HepG2 (cell line): Measurements from ENCODE around the gene RAB2B. TPM values are rescaled to one million over a fixed set of nuclear protein-coding genes. Genes with fewer than 3 reads are reported as not detected.

Source experiments
- GPN1 ChIP-seq: sonication (generic); formaldehyde crosslinking; IDR thresholded peaks from 2 replicates; pipeline ENCODE4 v1.5.1; 2020; ENCODE audit warnings: missing genetic modification reagents, borderline replicate concordance
- HINFP ChIP-seq: sonication (generic); formaldehyde crosslinking; IDR thresholded peaks from 2 replicates; pipeline ENCODE4 v1.4.0; 2020; ENCODE audit warnings: low read depth, mild to moderate bottlenecking, missing genetic modification reagents
- MED8 ChIP-seq: sonication (generic); formaldehyde crosslinking; IDR thresholded peaks from 2 replicates; pipeline ENCODE4 v1.8.1; 2023; ENCODE audit warnings: mild to moderate bottlenecking, missing genetic modification reagents; ENCODE audit not compliant: insufficient replicate concordance
- NCOR1 ChIP-seq: fragments of 200-600 bp; sonication (generic); IDR thresholded peaks from 2 replicates; pipeline ENCODE4 v1.7.0; 2017; ENCODE audit warnings: antibody characterized with exemption, low read length, borderline replicate concordance
- PCBP2 ChIP-seq: fragments of 200-400 bp; formaldehyde crosslinking; optimal IDR thresholded peaks from 2 replicates; pipeline ENCODE3; 2018; ENCODE audit warnings: low read length, low read depth; ENCODE audit not compliant: poor library complexity, severe bottlenecking
- RBM39 ChIP-seq: fragments of 200-400 bp; formaldehyde crosslinking; IDR thresholded peaks from one replicate; pipeline ENCODE4 v1.6.1; 2018; ENCODE audit warnings: antibody characterized with exemption, mild to moderate bottlenecking, low read depth, low read length; ENCODE audit not compliant: poor library complexity, severe bottlenecking
- RXRB ChIP-seq: IDR thresholded peaks from 2 replicates; pipeline ENCODE4 v1.6.1; 2016; ENCODE audit warnings: borderline replicate concordance, missing genetic modification reagents, missing compliant biosample characterization
- SP140L ChIP-seq: sonication (generic); formaldehyde crosslinking; IDR thresholded peaks from 2 replicates; pipeline ENCODE4 v1.4.0; 2020; ENCODE audit warnings: missing genetic modification reagents, borderline replicate concordance
- TSC22D2 ChIP-seq: sonication (generic); formaldehyde crosslinking; IDR thresholded peaks from 2 replicates; pipeline ENCODE4 v1.5.1; 2020; ENCODE audit warnings: missing genetic modification reagents, mild to moderate bottlenecking, borderline replicate concordance
- ZFP37 ChIP-seq: sonication (generic); formaldehyde crosslinking; IDR thresholded peaks from 2 replicates; pipeline ENCODE4 v1.4.0; 2020; ENCODE audit warnings: missing genetic modification reagents, borderline replicate concordance
- ZNF343 ChIP-seq: sonication (generic); formaldehyde crosslinking; IDR thresholded peaks from 2 replicates; pipeline ENCODE4 v1.4.0; 2020; ENCODE audit warnings: mild to moderate bottlenecking, missing genetic modification reagents
- ZNF432 ChIP-seq: sonication (generic); formaldehyde crosslinking; IDR thresholded peaks from 2 replicates; pipeline ENCODE4 v1.5.0; 2020; ENCODE audit warnings: missing genetic modification reagents, mild to moderate bottlenecking, borderline replicate concordance
- ZNF768 ChIP-seq: sonication (generic); formaldehyde crosslinking; IDR thresholded peaks from 2 replicates; pipeline ENCODE4 v1.4.0; 2020; ENCODE audit warnings: missing genetic modification reagents
- ZZZ3 ChIP-seq: sonication (generic); formaldehyde crosslinking; IDR thresholded peaks from 2 replicates; pipeline ENCODE4 v1.4.0; 2020; ENCODE audit warnings: missing genetic modification reagents, mild to moderate bottlenecking, borderline replicate concordance
- polyA plus RNA-seq, 8 experiments: library from polyadenylated mRNA; depleted of rRNA in 3 of 8; stranded (reverse) in 7 of 8; unstranded in 1 of 8; fragments of >200 nt; fragmentation: Illumina TruSeq in 4 of 8; extraction: Trizol in 4 of 8; gene quantifications; 2 replicates each; pipeline versions ENCODE4 v1.2.1 to v1.2.3, GENCODE V29; 2011 to 2016; ENCODE audit warnings: low read depth in 4 of 8, missing spikeins in 1 of 8, mixed read lengths in 1 of 8; ENCODE audit not compliant: insufficient read depth in 1 of 8
- total RNA-seq, 5 experiments: library from RNA; depleted of rRNA; stranded (reverse); fragments of >200 nt; fragmentation: Illumina TruSeq; extraction: Trizol; gene quantifications; 2 replicates each; pipeline ENCODE4 v1.2.3, GENCODE V29; 2016; ENCODE audit warnings: low read depth in 1 of 5
- TF ChIP-seq, protein P1 (sequence below), 2 experiments: sonication (generic) in 1 of 2; formaldehyde crosslinking in 1 of 2; IDR thresholded peaks; 2 replicates each; pipeline versions ENCODE4 v1.6.1 to v1.9.0; 2014 to 2022; ENCODE audit warnings: antibody characterized with exemption in 1 of 2, borderline replicate concordance in 1 of 2, inconsistent platforms in 1 of 2, low read depth in 1 of 2, missing genetic modification reagents in 1 of 2
- TF ChIP-seq, protein P2 (sequence below), 2 experiments: sonication (generic) in 1 of 2; formaldehyde crosslinking in 1 of 2; IDR thresholded peaks; 2 replicates each; pipeline versions ENCODE4 v1.4.0 to v1.6.1; 2016 to 2020; ENCODE audit warnings: borderline replicate concordance in 1 of 2, low read depth in 1 of 2, mild to moderate bottlenecking in 1 of 2, missing genetic modification reagents in 1 of 2

Gene RAB2B
- total and polyA plus RNA-seq, 2 of the 13 experiments (the other 11 are each of a cell fraction or from before 2014, with no cell fraction given): 36.0 to 60.6 TPM

GRCh38 chr14:21476523-21476924 lies 235 bp downstream of the RAB2B start (continued):
- TF ChIP-seq, protein P1, sequence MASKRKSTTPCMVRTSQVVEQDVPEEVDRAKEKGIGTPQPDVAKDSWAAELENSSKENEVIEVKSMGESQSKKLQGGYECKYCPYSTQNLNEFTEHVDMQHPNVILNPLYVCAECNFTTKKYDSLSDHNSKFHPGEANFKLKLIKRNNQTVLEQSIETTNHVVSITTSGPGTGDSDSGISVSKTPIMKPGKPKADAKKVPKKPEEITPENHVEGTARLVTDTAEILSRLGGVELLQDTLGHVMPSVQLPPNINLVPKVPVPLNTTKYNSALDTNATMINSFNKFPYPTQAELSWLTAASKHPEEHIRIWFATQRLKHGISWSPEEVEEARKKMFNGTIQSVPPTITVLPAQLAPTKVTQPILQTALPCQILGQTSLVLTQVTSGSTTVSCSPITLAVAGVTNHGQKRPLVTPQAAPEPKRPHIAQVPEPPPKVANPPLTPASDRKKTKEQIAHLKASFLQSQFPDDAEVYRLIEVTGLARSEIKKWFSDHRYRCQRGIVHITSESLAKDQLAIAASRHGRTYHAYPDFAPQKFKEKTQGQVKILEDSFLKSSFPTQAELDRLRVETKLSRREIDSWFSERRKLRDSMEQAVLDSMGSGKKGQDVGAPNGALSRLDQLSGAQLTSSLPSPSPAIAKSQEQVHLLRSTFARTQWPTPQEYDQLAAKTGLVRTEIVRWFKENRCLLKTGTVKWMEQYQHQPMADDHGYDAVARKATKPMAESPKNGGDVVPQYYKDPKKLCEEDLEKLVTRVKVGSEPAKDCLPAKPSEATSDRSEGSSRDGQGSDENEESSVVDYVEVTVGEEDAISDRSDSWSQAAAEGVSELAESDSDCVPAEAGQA (IDR thresholded peaks at IDR 0.05; ENCODE audit: low read depth): no peak
- TF ChIP-seq, protein P1 (CRISPR knock-in tag; IDR thresholded peaks at IDR 0.05; ENCODE audit: borderline replicate concordance): no peak
- TF ChIP-seq ZFP37: no peak
- TF ChIP-seq RXRB (CRISPR knock-in tag): peak; percentile 73
- no peak for TF ChIP-seq ZZZ3 (CRISPR knock-in tag)
- TF ChIP-seq ZNF432 (CRISPR knock-in tag): no peak
- no peak for TF ChIP-seq RBM39
- TF ChIP-seq, protein P2, sequence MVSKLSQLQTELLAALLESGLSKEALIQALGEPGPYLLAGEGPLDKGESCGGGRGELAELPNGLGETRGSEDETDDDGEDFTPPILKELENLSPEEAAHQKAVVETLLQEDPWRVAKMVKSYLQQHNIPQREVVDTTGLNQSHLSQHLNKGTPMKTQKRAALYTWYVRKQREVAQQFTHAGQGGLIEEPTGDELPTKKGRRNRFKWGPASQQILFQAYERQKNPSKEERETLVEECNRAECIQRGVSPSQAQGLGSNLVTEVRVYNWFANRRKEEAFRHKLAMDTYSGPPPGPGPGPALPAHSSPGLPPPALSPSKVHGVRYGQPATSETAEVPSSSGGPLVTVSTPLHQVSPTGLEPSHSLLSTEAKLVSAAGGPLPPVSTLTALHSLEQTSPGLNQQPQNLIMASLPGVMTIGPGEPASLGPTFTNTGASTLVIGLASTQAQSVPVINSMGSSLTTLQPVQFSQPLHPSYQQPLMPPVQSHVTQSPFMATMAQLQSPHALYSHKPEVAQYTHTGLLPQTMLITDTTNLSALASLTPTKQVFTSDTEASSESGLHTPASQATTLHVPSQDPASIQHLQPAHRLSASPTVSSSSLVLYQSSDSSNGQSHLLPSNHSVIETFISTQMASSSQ (IDR thresholded peaks at IDR 0.05; ENCODE audit: low read depth): no peak
- TF ChIP-seq, protein P2 (CRISPR knock-in tag; IDR thresholded peaks at IDR 0.05; ENCODE audit: borderline replicate concordance): no peak
- TF ChIP-seq HINFP (CRISPR knock-in tag): no peak
- TF ChIP-seq GPN1 (CRISPR knock-in tag): no peak
- no peak for TF ChIP-seq ZNF343
- TF ChIP-seq TSC22D2 (CRISPR knock-in tag): 0 out of 2 replicates have a peak, but pooled peaks have one; percentile 78
- TF ChIP-seq MED8 (CRISPR knock-in tag): no peak
- TF ChIP-seq ZNF768 (CRISPR knock-in tag): no peak
- TF ChIP-seq SP140L: peak; percentile 76; the same call in 1 of the 2 replicates
- 0 out of 2 replicates have a peak, but pooled peaks have one; percentile 5 for TF ChIP-seq NCOR1
- TF ChIP-seq PCBP2: no peak
